Breast epithelium (tissue), 4 donors: ENCODE data around the gene VKORC1L1. TPM values are rescaled to one million over a fixed set of nuclear protein-coding genes. Genes with fewer than 3 reads are reported as not detected.

Source experiments
- DNase-seq, 2 donors: peaks; one replicate each; pipeline ENCODE4 v3.0.0-alpha.2; 2019; ENCODE audit warnings: low spot score in 2 of 2
- H3K27ac ChIP-seq, 2 donors: fragments of 200-600 bp; sonication (generic) in 1 of 2; one replicate each; pipeline ENCODE4 v1.5.1; 2016 to 2019; ENCODE audit warnings: mild to moderate bottlenecking in 1 of 2
- H3K27me3 ChIP-seq, 2 donors: fragments of 200-600 bp; sonication (generic) in 1 of 2; one replicate each; pipeline versions ENCODE4 v1.5.1 to v1.6.0; 2017 to 2019; ENCODE audit warnings: control low read depth in 1 of 2, mild to moderate bottlenecking in 1 of 2
- H3K36me3 ChIP-seq: fragments of 200-600 bp; one replicate; pipeline ENCODE4 v1.5.1; 2019
- H3K4me1 ChIP-seq, 2 donors: fragments of 200-600 bp; sonication (generic); one replicate each; pipeline ENCODE4 v1.5.1; 2016 to 2019; ENCODE audit warnings: control low read depth in 1 of 2
- H3K4me3 ChIP-seq, 3 donors: fragments of 200-600 bp; sonication (generic); 1 replicate in 2 of 3; 2 replicates in 1 of 3; pipeline ENCODE4 v1.5.1; 2016 to 2019; ENCODE audit warnings: mild to moderate bottlenecking in 3 of 3, moderate library complexity in 2 of 3
- H3K9me3 ChIP-seq, 2 donors: fragments of 200-600 bp; sonication (generic) in 1 of 2; one replicate each; pipeline ENCODE4 v1.5.1; 2016 to 2019; ENCODE audit warnings: control low read depth in 1 of 2
- POLR2A ChIP-seq: fragments of 450-650 bp; IDR thresholded peaks from one replicate; pipeline ENCODE4 v1.6.1; 2016; ENCODE audit warnings: antibody characterized with exemption, mild to moderate bottlenecking, moderate library complexity
- POLR2AphosphoS5 ChIP-seq, 3 donors: sonication (generic); formaldehyde crosslinking; IDR thresholded peaks; one replicate each; pipeline ENCODE4 v1.6.1; 2017; ENCODE audit warnings: antibody characterized with exemption in 3 of 3
- intact Hi-C: fragments of 100-400 bp; cut with DNase I; formaldehyde crosslinking; loops from one replicate; pipeline ENCODE4 v1.15.1; 2023; ENCODE audit warnings: low total_unique reads
- total RNA-seq, 3 donors: library from RNA; depleted of rRNA; stranded (reverse); fragments of >200 nt; gene quantifications; one replicate each; pipeline ENCODE4 v1.1.0, GENCODE V29; 2016
- TF ChIP-seq, protein P1 (sequence below), 3 donors: fragments of 450-650 bp; IDR thresholded peaks; one replicate each; pipeline ENCODE4 v1.5.1; 2016 to 2017; ENCODE audit warnings: antibody characterized with exemption in 3 of 3, mild to moderate bottlenecking in 3 of 3, moderate library complexity in 3 of 3

The VKORC1L1 gene
- total RNA-seq, 3 donors from 2014 or later = 21.1 to 84.5 (median 25.9) TPM

DNA sequence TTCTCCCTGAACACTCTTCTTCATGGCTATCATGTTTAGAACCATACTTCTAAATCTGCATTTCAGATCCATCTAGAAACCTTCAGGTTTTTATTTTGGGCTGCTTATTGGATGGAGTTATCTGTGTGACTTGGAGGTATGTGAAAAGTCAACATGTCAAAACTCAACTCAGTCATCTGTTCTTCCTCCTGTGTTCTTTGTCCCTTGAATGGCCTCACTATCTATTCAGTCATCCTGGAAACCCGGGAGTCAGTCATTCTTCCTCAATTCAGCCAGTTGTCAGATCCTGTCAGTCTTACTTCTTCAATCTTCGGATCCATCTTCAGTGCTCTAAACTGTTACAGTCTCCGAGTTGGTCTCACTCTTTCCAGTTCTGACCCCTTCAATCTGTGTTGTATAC, 52.2 kb downstream of the VKORC1L1 start:
- no peak for DNase-seq
- no peak for TF ChIP-seq POLR2AphosphoS5 (IDR thresholded peaks at IDR 0.05)
- no peak for TF ChIP-seq POLR2A
- TF ChIP-seq, protein P1, sequence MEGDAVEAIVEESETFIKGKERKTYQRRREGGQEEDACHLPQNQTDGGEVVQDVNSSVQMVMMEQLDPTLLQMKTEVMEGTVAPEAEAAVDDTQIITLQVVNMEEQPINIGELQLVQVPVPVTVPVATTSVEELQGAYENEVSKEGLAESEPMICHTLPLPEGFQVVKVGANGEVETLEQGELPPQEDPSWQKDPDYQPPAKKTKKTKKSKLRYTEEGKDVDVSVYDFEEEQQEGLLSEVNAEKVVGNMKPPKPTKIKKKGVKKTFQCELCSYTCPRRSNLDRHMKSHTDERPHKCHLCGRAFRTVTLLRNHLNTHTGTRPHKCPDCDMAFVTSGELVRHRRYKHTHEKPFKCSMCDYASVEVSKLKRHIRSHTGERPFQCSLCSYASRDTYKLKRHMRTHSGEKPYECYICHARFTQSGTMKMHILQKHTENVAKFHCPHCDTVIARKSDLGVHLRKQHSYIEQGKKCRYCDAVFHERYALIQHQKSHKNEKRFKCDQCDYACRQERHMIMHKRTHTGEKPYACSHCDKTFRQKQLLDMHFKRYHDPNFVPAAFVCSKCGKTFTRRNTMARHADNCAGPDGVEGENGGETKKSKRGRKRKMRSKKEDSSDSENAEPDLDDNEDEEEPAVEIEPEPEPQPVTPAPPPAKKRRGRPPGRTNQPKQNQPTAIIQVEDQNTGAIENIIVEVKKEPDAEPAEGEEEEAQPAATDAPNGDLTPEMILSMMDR (IDR thresholded peaks at IDR 0.05) = no peak
- Histone ChIP-seq H3K27me3 (no peaks in the 10 kb centered on the region), H3K4me3 (no peak overlapping the region), H3K4me1 (no peaks in the 10 kb centered on the region), H3K9me3 (no peaks in the 10 kb centered on the region), H3K27ac (no peak overlapping the region), H3K36me3 (no peaks in the 10 kb centered on the region)
- intact Hi-C loops = no loop called here

GRCh38 chr7:65926588-65926987, 53.7 kb downstream of the VKORC1L1 start:
- no peaks in the 10 kb centered on the region for H3K27me3 ChIP-seq
- intact Hi-C loops = no loop called here
- TF ChIP-seq, protein P1 (IDR thresholded peaks at IDR 0.05) = no peak
- TF ChIP-seq POLR2AphosphoS5 (IDR thresholded peaks at IDR 0.05) = no peak
- no peak for TF ChIP-seq POLR2A

DNA sequence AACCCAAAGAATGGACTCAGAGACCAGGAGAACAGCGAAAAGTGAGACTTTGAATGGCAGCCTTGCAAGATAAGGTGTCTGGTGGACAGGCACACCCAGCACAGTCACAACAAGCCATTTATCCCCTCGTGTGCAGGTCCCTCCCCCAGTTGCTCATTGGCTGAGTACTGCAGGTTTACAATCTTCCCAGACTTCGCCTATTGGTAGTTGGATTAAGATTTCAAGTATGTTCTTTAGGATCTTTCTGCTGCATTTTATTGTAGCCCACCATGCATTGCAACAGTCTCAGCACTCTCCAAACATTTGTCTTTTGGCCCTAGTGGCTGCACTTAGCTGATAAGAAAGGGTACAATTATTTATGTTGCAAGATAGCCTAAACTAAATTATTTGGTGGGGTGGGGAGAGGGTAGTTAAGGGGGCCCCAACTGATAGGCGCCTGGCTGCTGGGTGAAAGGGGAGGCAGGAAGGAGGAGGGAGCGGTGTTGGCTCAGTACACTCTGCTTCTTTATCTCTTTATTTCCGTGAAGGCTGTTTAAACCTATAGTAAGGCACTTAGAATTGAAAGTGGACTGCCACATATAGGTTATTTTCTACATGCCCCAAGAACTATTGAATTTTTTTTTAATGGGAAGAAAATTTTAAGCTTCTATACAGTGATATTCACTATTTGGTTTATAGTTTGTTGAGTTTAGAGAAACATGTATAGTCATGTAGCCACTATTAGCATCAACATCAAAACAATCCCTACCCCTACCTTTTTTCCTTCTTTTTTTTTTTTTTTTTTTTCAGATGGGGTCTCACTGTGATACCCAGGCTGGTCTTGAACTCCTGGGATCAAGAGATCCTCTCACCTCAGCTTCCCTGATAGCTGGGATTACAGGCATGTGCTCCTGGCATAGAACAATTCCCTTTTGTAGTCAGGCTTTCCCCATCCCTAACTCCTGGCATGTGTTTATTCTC, 54.9 kb downstream of the VKORC1L1 start:
- no peak overlapping the region for H3K4me3 ChIP-seq
- H3K9me3 ChIP-seq = no peaks in the 10 kb centered on the region
- no peaks in the 10 kb centered on the region for H3K36me3 ChIP-seq
- intact Hi-C loops = no loop called here
- no peak overlapping the region for H3K27ac ChIP-seq
- no peaks in the 10 kb centered on the region for H3K4me1 ChIP-seq
- TF ChIP-seq POLR2AphosphoS5 (IDR thresholded peaks at IDR 0.05) (no peak), POLR2A (no peak)
- TF ChIP-seq, protein P1 (IDR thresholded peaks at IDR 0.05) = no peak
- no peaks in the 10 kb centered on the region for H3K27me3 ChIP-seq
- DNase-seq = no peak

More at GRCh38 chr7:65926588-65926987, 53.7 kb downstream of the VKORC1L1 start:
- no peak for DNase-seq
- Histone ChIP-seq H3K9me3 (no peaks in the 10 kb centered on the region), H3K4me3 (no peak overlapping the region), H3K36me3 (no peaks in the 10 kb centered on the region), H3K27ac (no peak overlapping the region), H3K4me1 (no peaks in the 10 kb centered on the region)

DNA sequence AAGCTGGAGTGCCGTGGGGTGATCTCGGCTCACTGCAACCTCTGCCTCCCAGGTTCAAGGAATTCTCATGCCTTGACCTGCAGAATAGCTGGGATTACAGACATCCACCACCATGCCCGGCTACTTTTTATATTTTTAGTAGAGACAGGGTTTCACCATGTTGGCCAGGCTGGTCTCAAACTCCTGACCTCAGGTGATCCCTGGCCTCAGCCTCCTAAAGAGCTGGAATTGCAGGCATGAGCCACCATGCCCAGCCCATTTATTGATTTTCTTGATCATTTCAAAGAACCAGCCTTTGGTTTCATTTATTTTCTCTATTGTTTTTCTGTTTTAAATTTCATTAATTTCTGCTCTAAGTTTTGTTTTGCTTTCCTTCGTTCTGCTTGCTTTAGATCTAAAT, 58.8 kb downstream of the VKORC1L1 start:
- DNase-seq = no peak
- no peaks in the 10 kb centered on the region for H3K4me1 ChIP-seq
- no peak overlapping the region for H3K27ac ChIP-seq
- H3K36me3 ChIP-seq = no peaks in the 10 kb centered on the region
- TF ChIP-seq, protein P1 (IDR thresholded peaks at IDR 0.05) = no peak
- TF ChIP-seq POLR2A (no peak), POLR2AphosphoS5 (IDR thresholded peaks at IDR 0.05) (no peak)
- no peaks in the 10 kb centered on the region for H3K9me3 ChIP-seq
- intact Hi-C loops = no loop called here
- H3K4me3 ChIP-seq = no peak overlapping the region
- H3K27me3 ChIP-seq = no peaks in the 10 kb centered on the region

- no peaks in the 10 kb centered on the region for H3K27me3 ChIP-seq
- H3K36me3 ChIP-seq = no peaks in the 10 kb centered on the region
- DNase-seq = no peak
- no peaks in the 10 kb centered on the region for H3K4me1 ChIP-seq
- no peak overlapping the region for H3K27ac ChIP-seq
- intact Hi-C loops = no loop called here
- no peaks in the 10 kb centered on the region for H3K9me3 ChIP-seq
- TF ChIP-seq, protein P1 (IDR thresholded peaks at IDR 0.05) = no peak
- TF ChIP-seq POLR2AphosphoS5 (IDR thresholded peaks at IDR 0.05) = no peak
- no peak for TF ChIP-seq POLR2A
- no peak overlapping the region for H3K4me3 ChIP-seq
Measured at GRCh38 chr7:65937296-65937695, 64.4 kb downstream of the VKORC1L1 start.
